ENCODE results near the gene GGT6.

The GGT6 gene

DNA sequence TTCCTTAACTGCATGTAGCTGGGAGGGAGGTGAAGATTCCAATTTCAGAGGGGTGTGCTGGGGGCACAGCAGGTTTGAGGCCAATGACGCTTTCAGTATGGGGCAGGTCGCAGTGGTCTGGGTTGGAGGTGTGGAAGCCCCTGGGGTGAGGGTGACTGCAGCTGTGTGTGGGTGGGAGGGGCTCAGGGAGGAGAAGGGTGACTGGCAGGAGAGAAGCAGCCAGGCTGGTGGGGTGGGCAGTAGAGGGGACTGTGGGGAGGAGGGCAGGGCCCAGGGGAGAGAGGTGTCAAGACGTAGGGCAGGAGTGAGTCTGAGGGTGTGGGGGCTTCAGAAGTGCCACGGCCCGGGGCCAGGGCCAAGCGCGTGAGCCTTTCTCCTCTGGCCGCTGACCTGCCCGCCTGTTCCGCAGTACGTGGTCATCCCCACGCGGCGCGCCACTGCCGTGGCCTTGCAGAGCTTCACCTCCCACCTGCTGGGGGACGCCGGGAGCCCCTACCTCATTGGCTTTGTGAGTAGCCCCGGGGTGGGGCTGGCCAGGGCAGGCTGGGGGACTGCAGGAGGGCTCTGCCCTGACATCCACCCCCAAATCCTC, 24.6 kb downstream of the GGT6 start:
- Histone ChIP-seq H3K4me1 (ENCODE audit: insufficient read depth, low read length, poor library complexity, severe bottlenecking) (no peaks in the 10 kb centered on the region), H3K4me2 (ENCODE audit: low read depth, low read length, poor library complexity, severe bottlenecking) (no peak overlapping the region), H4K20me1 (ENCODE audit: insufficient read depth, low read length, poor library complexity, severe bottlenecking) (no peaks in the 10 kb centered on the region), H3F3A (ENCODE audit: low read depth) (no peaks in the 10 kb centered on the region), H3K9me2 (replicated peaks; ENCODE audit: low read depth, low read length) (no peaks in the 10 kb centered on the region), H3K9ac (ENCODE audit: low read depth, low read length, poor library complexity, severe bottlenecking) (no peak overlapping the region), H2AFZ (ENCODE audit: low read length) (no peak overlapping the region), H3K79me2 (ENCODE audit: insufficient read depth, low read length) (no peaks in the 10 kb centered on the region), H3K36me3 (ENCODE audit: insufficient read depth, low read length) (peaks cover 11% of the 10 kb centered on the region; the same call in 1 of the 2 replicates), H3K9me3 (ENCODE audit: insufficient read depth, low read depth, low read length) (no peaks in the 10 kb centered on the region), H3K4me3 (ENCODE audit: low read length, poor library complexity, severe bottlenecking) (no peak overlapping the region), H3K27me3 (ENCODE audit: insufficient read depth, low read length, poor library complexity, severe bottlenecking) (no peaks in the 10 kb centered on the region)
- TF ChIP-seq, protein P1, sequence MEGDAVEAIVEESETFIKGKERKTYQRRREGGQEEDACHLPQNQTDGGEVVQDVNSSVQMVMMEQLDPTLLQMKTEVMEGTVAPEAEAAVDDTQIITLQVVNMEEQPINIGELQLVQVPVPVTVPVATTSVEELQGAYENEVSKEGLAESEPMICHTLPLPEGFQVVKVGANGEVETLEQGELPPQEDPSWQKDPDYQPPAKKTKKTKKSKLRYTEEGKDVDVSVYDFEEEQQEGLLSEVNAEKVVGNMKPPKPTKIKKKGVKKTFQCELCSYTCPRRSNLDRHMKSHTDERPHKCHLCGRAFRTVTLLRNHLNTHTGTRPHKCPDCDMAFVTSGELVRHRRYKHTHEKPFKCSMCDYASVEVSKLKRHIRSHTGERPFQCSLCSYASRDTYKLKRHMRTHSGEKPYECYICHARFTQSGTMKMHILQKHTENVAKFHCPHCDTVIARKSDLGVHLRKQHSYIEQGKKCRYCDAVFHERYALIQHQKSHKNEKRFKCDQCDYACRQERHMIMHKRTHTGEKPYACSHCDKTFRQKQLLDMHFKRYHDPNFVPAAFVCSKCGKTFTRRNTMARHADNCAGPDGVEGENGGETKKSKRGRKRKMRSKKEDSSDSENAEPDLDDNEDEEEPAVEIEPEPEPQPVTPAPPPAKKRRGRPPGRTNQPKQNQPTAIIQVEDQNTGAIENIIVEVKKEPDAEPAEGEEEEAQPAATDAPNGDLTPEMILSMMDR (conservative IDR thresholded peaks at IDR 0.05; ENCODE audit: low read length), result no peak
- no peak for TF ChIP-seq EZH2phosphoT487 (IDR thresholded peaks at IDR 0.05; ENCODE audit: borderline replicate concordance)

DNA sequence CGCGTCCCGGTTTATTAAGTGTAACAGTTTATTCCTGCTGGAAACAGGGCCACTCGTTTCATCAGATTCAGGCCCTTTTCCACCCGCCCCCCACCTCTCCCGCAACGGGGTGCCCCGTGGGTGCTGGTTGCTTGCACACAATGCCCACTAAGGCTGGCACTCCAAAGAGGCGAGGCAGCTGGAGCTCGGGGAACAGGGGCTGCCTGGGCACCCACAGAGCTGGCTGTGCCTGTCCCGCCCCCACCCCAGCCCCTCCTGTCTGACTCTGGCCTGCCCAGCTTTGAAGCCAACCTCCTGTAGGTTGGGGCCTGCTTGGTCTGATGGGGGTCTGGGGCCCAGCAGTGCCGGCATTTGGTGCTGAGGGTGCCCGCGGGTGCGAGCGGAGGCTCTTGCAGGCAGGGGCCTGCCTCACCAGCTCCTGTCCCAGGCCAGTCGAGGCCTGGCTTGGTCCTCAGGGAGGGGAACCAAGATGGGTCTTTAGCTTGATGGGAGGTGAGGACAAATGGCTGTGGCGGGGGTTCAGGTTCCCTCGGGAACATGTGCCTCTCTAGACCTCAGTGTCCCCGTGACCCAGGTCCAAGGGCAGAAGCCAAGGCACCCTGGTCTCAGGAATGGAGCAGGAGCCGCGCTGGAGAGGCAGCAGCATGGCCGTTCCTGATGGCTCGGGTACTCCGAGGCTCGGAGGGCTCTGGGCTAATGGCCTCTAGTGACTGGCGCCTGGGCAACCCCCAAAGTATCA, 25.3 kb downstream of the GGT6 start:
- H3K36me3 ChIP-seq (ENCODE audit: insufficient read depth, low read length), result peaks cover 11% of the 10 kb centered on the region; the same call in 1 of the 2 replicates
- H3K27me3 ChIP-seq (ENCODE audit: insufficient read depth, low read length, poor library complexity, severe bottlenecking), result no peaks in the 10 kb centered on the region
- H3K4me1 ChIP-seq (ENCODE audit: insufficient read depth, low read length, poor library complexity, severe bottlenecking), result no peaks in the 10 kb centered on the region

DNA sequence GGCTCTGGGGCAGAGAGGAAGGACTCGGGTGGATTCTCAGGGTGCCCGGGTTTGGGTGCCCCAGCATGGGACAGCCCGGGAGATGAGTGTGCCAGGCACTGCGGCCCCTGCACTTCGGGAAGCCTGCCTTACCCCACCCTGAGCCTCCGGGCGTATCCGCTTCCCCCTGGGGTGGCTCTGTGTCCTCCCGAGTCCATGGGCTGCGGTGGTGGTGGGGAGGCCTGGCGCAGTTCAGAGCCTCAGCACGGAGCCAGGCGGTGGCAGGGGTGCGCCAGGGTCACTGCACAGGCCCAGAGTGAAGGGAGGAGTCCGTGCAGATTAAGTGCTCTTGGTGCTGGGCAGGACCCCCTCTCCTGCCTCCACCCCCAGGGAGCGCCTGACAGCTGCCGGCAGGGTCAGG, 25.9 kb downstream of the GGT6 start:
- Histone ChIP-seq H3K4me1 (ENCODE audit: insufficient read depth, low read length, poor library complexity, severe bottlenecking) (no peaks in the 10 kb centered on the region), H3F3A (ENCODE audit: low read depth) (no peaks in the 10 kb centered on the region), H3K36me3 (ENCODE audit: insufficient read depth, low read length) (peaks cover 11% of the 10 kb centered on the region; the same call in 1 of the 2 replicates), H2AFZ (ENCODE audit: low read length) (no peak overlapping the region), H3K9me2 (replicated peaks; ENCODE audit: low read depth, low read length) (no peaks in the 10 kb centered on the region), H3K27me3 (ENCODE audit: insufficient read depth, low read length, poor library complexity, severe bottlenecking) (no peaks in the 10 kb centered on the region), H3K9me3 (ENCODE audit: insufficient read depth, low read depth, low read length) (no peaks in the 10 kb centered on the region), H3K4me3 (ENCODE audit: low read length, poor library complexity, severe bottlenecking) (no peak overlapping the region), H3K79me2 (ENCODE audit: insufficient read depth, low read length) (no peaks in the 10 kb centered on the region), H4K20me1 (ENCODE audit: insufficient read depth, low read length, poor library complexity, severe bottlenecking) (no peaks in the 10 kb centered on the region), H3K4me2 (ENCODE audit: low read depth, low read length, poor library complexity, severe bottlenecking) (no peak overlapping the region), H3K9ac (ENCODE audit: low read depth, low read length, poor library complexity, severe bottlenecking) (no peak overlapping the region)
- TF ChIP-seq, protein P1 (conservative IDR thresholded peaks at IDR 0.05; ENCODE audit: low read length), result no peak
- no peak for TF ChIP-seq EZH2phosphoT487 (IDR thresholded peaks at IDR 0.05; ENCODE audit: borderline replicate concordance)

More for the DNA sequence above, 25.3 kb downstream of the GGT6 start:
- Histone ChIP-seq H3F3A (ENCODE audit: low read depth) (no peaks in the 10 kb centered on the region), H3K9me2 (replicated peaks; ENCODE audit: low read depth, low read length) (no peaks in the 10 kb centered on the region), H4K20me1 (ENCODE audit: insufficient read depth, low read length, poor library complexity, severe bottlenecking) (no peaks in the 10 kb centered on the region), H3K4me2 (ENCODE audit: low read depth, low read length, poor library complexity, severe bottlenecking) (no peak overlapping the region), H3K4me3 (ENCODE audit: low read length, poor library complexity, severe bottlenecking) (no peak overlapping the region), H3K9me3 (ENCODE audit: insufficient read depth, low read depth, low read length) (no peaks in the 10 kb centered on the region), H3K9ac (ENCODE audit: low read depth, low read length, poor library complexity, severe bottlenecking) (no peak overlapping the region), H2AFZ (ENCODE audit: low read length) (no peak overlapping the region), H3K79me2 (ENCODE audit: insufficient read depth, low read length) (no peaks in the 10 kb centered on the region)
- TF ChIP-seq, protein P1 (conservative IDR thresholded peaks at IDR 0.05; ENCODE audit: low read length), result no peak
- no peak for TF ChIP-seq EZH2phosphoT487 (IDR thresholded peaks at IDR 0.05; ENCODE audit: borderline replicate concordance)
